C4-2B (cell line): ENCODE data around the gene MYCBP.

ENCODE experiments used
- ZFX ChIP-seq: fragments of 450-650 bp; IDR thresholded peaks from 2 replicates; pipeline ENCODE4 v1.6.1; 2017
- TF ChIP-seq, protein P1 (sequence below): fragments of 450-650 bp; conservative IDR thresholded peaks from 2 replicates; pipeline ENCODE4 v1.5.1; 2017; ENCODE audit warnings: mild to moderate bottlenecking

DNA sequence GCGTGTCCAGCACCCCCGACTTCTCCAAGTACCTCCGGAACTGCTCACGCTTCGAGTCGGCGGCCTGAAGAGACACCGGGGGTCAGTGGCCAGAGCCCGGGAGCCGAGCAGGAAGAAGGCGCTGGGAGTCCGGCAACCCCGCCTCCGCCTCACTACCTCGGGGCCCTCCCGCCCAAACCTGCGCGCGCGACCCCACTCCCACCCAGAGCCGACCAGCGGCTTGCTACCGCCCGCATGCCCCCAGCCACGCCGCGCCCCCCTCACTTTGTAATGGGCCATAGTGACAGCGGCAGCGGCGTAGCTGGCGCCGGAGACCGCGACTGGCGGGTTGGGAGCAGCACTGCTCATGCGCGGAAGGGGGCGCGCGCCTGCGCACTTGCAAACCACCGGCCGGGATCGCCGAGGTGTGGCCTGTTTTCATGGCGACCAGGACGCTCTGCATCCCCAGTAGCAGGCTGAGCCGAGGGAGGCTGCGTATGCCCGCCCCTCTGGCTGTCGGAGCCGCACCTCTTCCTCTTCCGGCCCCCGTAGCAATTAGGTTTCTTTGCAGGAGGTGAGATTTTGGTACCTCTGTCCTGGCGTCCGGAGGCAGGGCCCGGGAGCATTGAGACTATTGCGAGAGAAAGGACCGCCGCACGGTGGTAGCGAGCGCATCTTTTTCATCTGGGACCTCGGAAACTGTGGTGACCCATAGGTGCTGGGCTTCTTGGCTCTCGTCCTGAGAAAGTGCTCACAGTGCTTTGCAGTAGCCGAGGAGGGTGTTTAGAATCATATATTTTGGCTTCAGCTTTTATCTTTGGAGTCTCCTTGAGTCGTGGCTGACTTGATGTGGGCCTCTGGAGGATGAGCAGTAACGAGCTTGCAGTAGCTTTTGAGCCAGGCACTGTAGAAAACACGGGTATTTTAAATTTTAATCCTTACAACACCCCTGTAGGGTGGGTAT lies at the start of gene MYCBP:
- TF ChIP-seq, protein P1, sequence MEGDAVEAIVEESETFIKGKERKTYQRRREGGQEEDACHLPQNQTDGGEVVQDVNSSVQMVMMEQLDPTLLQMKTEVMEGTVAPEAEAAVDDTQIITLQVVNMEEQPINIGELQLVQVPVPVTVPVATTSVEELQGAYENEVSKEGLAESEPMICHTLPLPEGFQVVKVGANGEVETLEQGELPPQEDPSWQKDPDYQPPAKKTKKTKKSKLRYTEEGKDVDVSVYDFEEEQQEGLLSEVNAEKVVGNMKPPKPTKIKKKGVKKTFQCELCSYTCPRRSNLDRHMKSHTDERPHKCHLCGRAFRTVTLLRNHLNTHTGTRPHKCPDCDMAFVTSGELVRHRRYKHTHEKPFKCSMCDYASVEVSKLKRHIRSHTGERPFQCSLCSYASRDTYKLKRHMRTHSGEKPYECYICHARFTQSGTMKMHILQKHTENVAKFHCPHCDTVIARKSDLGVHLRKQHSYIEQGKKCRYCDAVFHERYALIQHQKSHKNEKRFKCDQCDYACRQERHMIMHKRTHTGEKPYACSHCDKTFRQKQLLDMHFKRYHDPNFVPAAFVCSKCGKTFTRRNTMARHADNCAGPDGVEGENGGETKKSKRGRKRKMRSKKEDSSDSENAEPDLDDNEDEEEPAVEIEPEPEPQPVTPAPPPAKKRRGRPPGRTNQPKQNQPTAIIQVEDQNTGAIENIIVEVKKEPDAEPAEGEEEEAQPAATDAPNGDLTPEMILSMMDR, result no peak; the same call in 1 of the 2 replicates
- TF ChIP-seq ZFX, result peak; percentile 26; the same call in 1 of the 2 replicates
